ENCODE measurements around the gene GRM4. TPM values are rescaled to one million over a fixed set of nuclear protein-coding genes. Genes with fewer than 3 reads are reported as not detected.
A peak's percentile ranks its signal among the peaks of the same experiment; 100 is the strongest.

The GRM4 gene
- total RNA-seq, 5 donors from 2014 or later (not counting 1 experiment from before 2014, with no cell fraction given), result 0.10 to 0.38 (median 0.21) TPM; not detected in 1

GRCh38 chr6:34140075-34140474 lies 5.8 kb downstream of the GRM4 start:
- no peak overlapping the region for H3K27ac Mint-ChIP-seq
- ATAC-seq (replicated peaks in 1 of 4) (no peak), DNase-seq (no peak)
- ChIA-PET CTCF (no interaction called here), POLR2A (interaction anchor here in 1 of 2 donors (0.6 kb wide), 1 partner anchor 196 kb away, joined by 3 read pairs; no protein-coding TSS in a partner anchor)
- WGBS (ENCODE audit: insufficient coverage), result 82% methylated on average over 5 of the region's 5 CpGs
- no peaks in the 10 kb centered on the region for H3K9me3 Mint-ChIP-seq
- no peaks in the 10 kb centered on the region for H3K36me3 Mint-ChIP-seq
- H3K27ac ChIP-seq (ENCODE audit: low read length), result no peak overlapping the region
- H3K27me3 Mint-ChIP-seq, result peaks cover 56 to 85% of the 10 kb centered on the region in 2 donors
- H3K9me3 ChIP-seq, result no peaks in the 10 kb centered on the region
- peaks cover 10 to 20% (median 11%) of the 10 kb centered on the region in 3 donors for H3K4me1 Mint-ChIP-seq
- H3K27me3 ChIP-seq (replicated peaks in 1 of 2; ENCODE audit: control insufficient read depth in 2 of 2, extremely low read depth in 1 of 2, insufficient read depth in 2 of 2, low read length in 1 of 2), result peaks cover 3 to 96% of the 10 kb centered on the region in 2 experiments
- no peaks in the 10 kb centered on the region for H3K36me3 ChIP-seq (ENCODE audit: control insufficient read depth in 2 of 2, extremely low read depth in 1 of 2, insufficient read depth in 1 of 2, low read length in 1 of 2)
- H3K4me3 Mint-ChIP-seq, result no peak overlapping the region
- peaks cover 12 to 30% of the 10 kb centered on the region in 2 experiments for H3K4me1 ChIP-seq (ENCODE audit: control insufficient read depth in 1 of 2, extremely low read depth in 1 of 2, insufficient read depth in 2 of 2, low read length in 2 of 2)
- H3K4me3 ChIP-seq (ENCODE audit: control insufficient read depth in 1 of 2, extremely low read depth in 1 of 2, low read length in 1 of 2), result no peak overlapping the region

GRCh38 chr6:34138914-34139510 lies 6.9 kb downstream of the GRM4 start:
- H3K9me3 Mint-ChIP-seq, result no peaks in the 10 kb centered on the region
- H3K27me3 Mint-ChIP-seq, result peaks cover 61 to 88% of the 10 kb centered on the region in 2 donors
- ChIA-PET POLR2A (no interaction called here), CTCF (no interaction called here)
- WGBS (ENCODE audit: insufficient coverage), result 26% methylated on average over 2 of the region's 5 CpGs
- Histone ChIP-seq H3K36me3 (ENCODE audit: control insufficient read depth in 2 of 2, extremely low read depth in 1 of 2, insufficient read depth in 1 of 2, low read length in 1 of 2) (no peaks in the 10 kb centered on the region), H3K9me3 (no peaks in the 10 kb centered on the region), H3K4me3 (ENCODE audit: control insufficient read depth in 1 of 2, extremely low read depth in 1 of 2, low read length in 1 of 2) (no peak overlapping the region), H3K27me3 (replicated peaks in 1 of 2; ENCODE audit: control insufficient read depth in 2 of 2, extremely low read depth in 1 of 2, insufficient read depth in 2 of 2, low read length in 1 of 2) (peaks cover 3 to 98% of the 10 kb centered on the region in 2 experiments), H3K4me1 (ENCODE audit: control insufficient read depth in 1 of 2, extremely low read depth in 1 of 2, insufficient read depth in 2 of 2, low read length in 2 of 2) (peaks cover 6 to 21% of the 10 kb centered on the region in 2 experiments), H3K27ac (ENCODE audit: low read length) (no peak overlapping the region)
- H3K4me1 Mint-ChIP-seq, result peaks cover 10 to 18% (median 11%) of the 10 kb centered on the region in 3 donors
- no peaks in the 10 kb centered on the region for H3K36me3 Mint-ChIP-seq
- ATAC-seq (replicated peaks in 1 of 4) (no peak), DNase-seq (no peak)
- H3K27ac Mint-ChIP-seq, result peak overlapping the region in 1 of 2 donors; percentile 21
- no peak overlapping the region for H3K4me3 Mint-ChIP-seq

- no peaks in the 10 kb centered on the region for H3K36me3 ChIP-seq (ENCODE audit: control insufficient read depth in 2 of 2, extremely low read depth in 1 of 2, insufficient read depth in 1 of 2, low read length in 1 of 2)
- no peaks in the 10 kb centered on the region for H3K9me3 ChIP-seq
- H3K4me1 Mint-ChIP-seq, result peaks cover 4 to 11% (median 5%) of the 10 kb centered on the region in 3 donors
- H3K4me1 ChIP-seq (ENCODE audit: control insufficient read depth in 1 of 2, extremely low read depth in 1 of 2, insufficient read depth in 2 of 2, low read length in 2 of 2), result peaks cover 0 to 12% of the 10 kb centered on the region in 2 experiments
- no peak overlapping the region for H3K27ac ChIP-seq (ENCODE audit: low read length)
- POLR2A ChIA-PET, result no interaction called here
- no peaks in the 10 kb centered on the region for H3K9me3 Mint-ChIP-seq
- CTCF ChIA-PET, result no interaction called here
- no peak overlapping the region for H3K4me3 ChIP-seq (ENCODE audit: control insufficient read depth in 1 of 2, extremely low read depth in 1 of 2, low read length in 1 of 2)
- H3K27me3 ChIP-seq (replicated peaks in 1 of 2; ENCODE audit: control insufficient read depth in 2 of 2, extremely low read depth in 1 of 2, insufficient read depth in 2 of 2, low read length in 1 of 2), result peaks cover 0 to 97% of the 10 kb centered on the region in 2 experiments
- DNase-seq, result no peak
- no peak overlapping the region for H3K4me3 Mint-ChIP-seq
- peaks cover 61 to 87% of the 10 kb centered on the region in 2 donors for H3K27me3 Mint-ChIP-seq
- WGBS (ENCODE audit: insufficient coverage), result 79% methylated on average over 2 of the region's 4 CpGs
- no peaks in the 10 kb centered on the region for H3K36me3 Mint-ChIP-seq
- ATAC-seq (replicated peaks in 1 of 4), result no peak
- no peak overlapping the region for H3K27ac Mint-ChIP-seq
Observed at GRCh38 chr6:34138191-34138590, 7.7 kb downstream of the GRM4 start.

GRCh38 chr6:34135541-34135940 lies 10.3 kb downstream of the GRM4 start:
- Histone ChIP-seq H3K36me3 (ENCODE audit: control insufficient read depth in 2 of 2, extremely low read depth in 1 of 2, insufficient read depth in 1 of 2, low read length in 1 of 2) (no peaks in the 10 kb centered on the region), H3K4me1 (ENCODE audit: control insufficient read depth in 1 of 2, extremely low read depth in 1 of 2, insufficient read depth in 2 of 2, low read length in 2 of 2) (no peaks in the 10 kb centered on the region), H3K27ac (ENCODE audit: low read length) (no peak overlapping the region), H3K27me3 (replicated peaks in 1 of 2; ENCODE audit: control insufficient read depth in 2 of 2, extremely low read depth in 1 of 2, insufficient read depth in 2 of 2, low read length in 1 of 2) (peaks cover 0 to 96% of the 10 kb centered on the region in 2 experiments), H3K9me3 (no peaks in the 10 kb centered on the region), H3K4me3 (ENCODE audit: control insufficient read depth in 1 of 2, extremely low read depth in 1 of 2, low read length in 1 of 2) (no peak overlapping the region)
- Mint-ChIP-seq H3K36me3 (no peaks in the 10 kb centered on the region), H3K9me3 (peaks cover 0 to 3% (median 0%) of the 10 kb centered on the region in 3 donors), H3K4me3 (no peak overlapping the region), H3K4me1 (no peaks in the 10 kb centered on the region), H3K27me3 (peaks cover 63 to 83% of the 10 kb centered on the region in 2 donors), H3K27ac (no peak overlapping the region)
- ChIA-PET POLR2A (no interaction called here), CTCF (no interaction called here)
- ATAC-seq (replicated peaks in 1 of 4) (no peak), DNase-seq (no peak)
- WGBS (ENCODE audit: insufficient coverage), result 56% methylated on average over 1 of the region's 2 CpGs

GRCh38 chr6:34132486-34133185 lies 13.3 kb downstream of the GRM4 start:
- Histone ChIP-seq H3K4me3 (ENCODE audit: control insufficient read depth in 1 of 2, extremely low read depth in 1 of 2, low read length in 1 of 2) (no peak overlapping the region), H3K36me3 (ENCODE audit: control insufficient read depth in 2 of 2, extremely low read depth in 1 of 2, insufficient read depth in 1 of 2, low read length in 1 of 2) (no peaks in the 10 kb centered on the region), H3K9me3 (no peaks in the 10 kb centered on the region), H3K4me1 (ENCODE audit: control insufficient read depth in 1 of 2, extremely low read depth in 1 of 2, insufficient read depth in 2 of 2, low read length in 2 of 2) (no peaks in the 10 kb centered on the region), H3K27ac (ENCODE audit: low read length) (no peak overlapping the region), H3K27me3 (replicated peaks in 1 of 2; ENCODE audit: control insufficient read depth in 2 of 2, extremely low read depth in 1 of 2, insufficient read depth in 2 of 2, low read length in 1 of 2) (peaks cover 0 to 93% of the 10 kb centered on the region in 2 experiments)
- no peaks in the 10 kb centered on the region for H3K36me3 Mint-ChIP-seq
- peaks cover 45 to 73% of the 10 kb centered on the region in 2 donors for H3K27me3 Mint-ChIP-seq
- no peak overlapping the region for H3K4me3 Mint-ChIP-seq
- ATAC-seq (replicated peaks in 1 of 4), result no peak
- ChIA-PET CTCF (no interaction called here), POLR2A (no interaction called here)
- peaks cover 0 to 3% (median 0%) of the 10 kb centered on the region in 3 donors for H3K9me3 Mint-ChIP-seq
- no peaks in the 10 kb centered on the region for H3K4me1 Mint-ChIP-seq
- DNase-seq, result peak in 21 of 35 experiments; percentile 8 to 51 (median 27)
- H3K27ac Mint-ChIP-seq, result peak overlapping the region in 1 of 2 donors; percentile 58
- 59% methylated on average over 19 of the region's 20 CpGs for WGBS (ENCODE audit: insufficient coverage)

- WGBS (ENCODE audit: insufficient coverage), result 17% methylated on average over 6 of the region's 11 CpGs
- peaks cover 45 to 67% of the 10 kb centered on the region in 2 donors for H3K27me3 Mint-ChIP-seq
- no peak for ATAC-seq (replicated peaks in 1 of 4)
Observed at GRCh38 chr6:34131326-34132290, 14.3 kb downstream of the GRM4 start.

More at GRCh38 chr6:34131326-34132290, 14.3 kb downstream of the GRM4 start:
- no peaks in the 10 kb centered on the region for H3K36me3 Mint-ChIP-seq
- POLR2A ChIA-PET, result no interaction called here
- Histone ChIP-seq H3K4me3 (ENCODE audit: control insufficient read depth in 1 of 2, extremely low read depth in 1 of 2, low read length in 1 of 2) (no peak overlapping the region), H3K4me1 (ENCODE audit: control insufficient read depth in 1 of 2, extremely low read depth in 1 of 2, insufficient read depth in 2 of 2, low read length in 2 of 2) (no peaks in the 10 kb centered on the region), H3K27ac (ENCODE audit: low read length) (no peak overlapping the region), H3K9me3 (no peaks in the 10 kb centered on the region), H3K36me3 (ENCODE audit: control insufficient read depth in 2 of 2, extremely low read depth in 1 of 2, insufficient read depth in 1 of 2, low read length in 1 of 2) (no peaks in the 10 kb centered on the region), H3K27me3 (replicated peaks in 1 of 2; ENCODE audit: control insufficient read depth in 2 of 2, extremely low read depth in 1 of 2, insufficient read depth in 2 of 2, low read length in 1 of 2) (peaks cover 0 to 83% of the 10 kb centered on the region in 2 experiments)
- H3K4me3 Mint-ChIP-seq, result no peak overlapping the region
- H3K27ac Mint-ChIP-seq, result no peak overlapping the region
- no peak for DNase-seq
- no peaks in the 10 kb centered on the region for H3K4me1 Mint-ChIP-seq
- CTCF ChIA-PET, result no interaction called here
- peaks cover 0 to 3% (median 0%) of the 10 kb centered on the region in 3 donors for H3K9me3 Mint-ChIP-seq

All from T-cell (primary cell).